GM12864 (cell line): ENCODE results near the gene LRFN2.

Experiments
- DNase-seq: peaks from one replicate; pipeline ENCODE4 v3.0.0-alpha.2; 2011; ENCODE audit warnings: low read depth
- H3K4me3 ChIP-seq: 2 replicates; pipeline ENCODE4 v1.5.1; 2011; ENCODE audit warnings: mild to moderate bottlenecking, low read depth, low read length, control low read depth
- CTCF ChIP-seq: IDR thresholded peaks from 2 replicates; pipeline ENCODE4 v1.5.1; 2011; ENCODE audit warnings: low read depth, mild to moderate bottlenecking, moderate library complexity, low read length, control low read depth, inconsistent platforms; ENCODE audit errors: missing control alignments

LRFN2 gene

GRCh38 chr6:40377173-40377806, 209.9 kb downstream of the LRFN2 start:
- no peak overlapping the region for H3K4me3 ChIP-seq
- TF ChIP-seq CTCF, result no peak
- DNase-seq, result no peak

- no peak for TF ChIP-seq CTCF
- DNase-seq, result no peak
- no peak overlapping the region for H3K4me3 ChIP-seq
Observed at GRCh38 chr6:40376113-40376650, 211.0 kb downstream of the LRFN2 start.

- H3K4me3 ChIP-seq, result no peak overlapping the region
- TF ChIP-seq CTCF, result no peak
- no peak for DNase-seq
Observed at GRCh38 chr6:40373267-40373666, 213.9 kb downstream of the LRFN2 start.

- no peak for DNase-seq
- no peak for TF ChIP-seq CTCF
- H3K4me3 ChIP-seq, result no peak overlapping the region
Observed at GRCh38 chr6:40371621-40372020, 215.5 kb downstream of the LRFN2 start.

- H3K4me3 ChIP-seq, result no peak overlapping the region
- TF ChIP-seq CTCF, result no peak
- no peak for DNase-seq
Observed at GRCh38 chr6:40371095-40371494, 216.1 kb downstream of the LRFN2 start.

- no peak overlapping the region for H3K4me3 ChIP-seq
- DNase-seq, result no peak
- TF ChIP-seq CTCF, result no peak
Observed at GRCh38 chr6:40369891-40370290, 217.3 kb downstream of the LRFN2 start.

- TF ChIP-seq CTCF, result no peak
- H3K4me3 ChIP-seq, result no peak overlapping the region
- DNase-seq, result no peak
Observed at GRCh38 chr6:40369042-40369441, 218.1 kb downstream of the LRFN2 start.
